OCI-LY3 (cell line): ENCODE measurements around the gene CAMK1.

Experiments
- CTCF ChIP-seq: fragments of 200-600, 300-600 bp; sonication (generic); IDR thresholded peaks from 2 replicates; pipeline ENCODE4 v1.5.1; 2014; ENCODE audit warnings: antibody characterized with exemption, low read length, low read depth
- EZH2phosphoT487 ChIP-seq: fragments of 200-600 bp; shearing (Covaris generic); IDR thresholded peaks from 2 replicates; pipeline ENCODE4 v1.6.1; 2018; ENCODE audit warnings: antibody characterized with exemption, mixed run types, low read depth

GRCh38 chr3:9806688-9807589, 37.2 kb upstream of the CAMK1 start:
- TF ChIP-seq CTCF (no peak), EZH2phosphoT487 (no peak)
